ENCODE measurements around the gene XYLT1.

DNA sequence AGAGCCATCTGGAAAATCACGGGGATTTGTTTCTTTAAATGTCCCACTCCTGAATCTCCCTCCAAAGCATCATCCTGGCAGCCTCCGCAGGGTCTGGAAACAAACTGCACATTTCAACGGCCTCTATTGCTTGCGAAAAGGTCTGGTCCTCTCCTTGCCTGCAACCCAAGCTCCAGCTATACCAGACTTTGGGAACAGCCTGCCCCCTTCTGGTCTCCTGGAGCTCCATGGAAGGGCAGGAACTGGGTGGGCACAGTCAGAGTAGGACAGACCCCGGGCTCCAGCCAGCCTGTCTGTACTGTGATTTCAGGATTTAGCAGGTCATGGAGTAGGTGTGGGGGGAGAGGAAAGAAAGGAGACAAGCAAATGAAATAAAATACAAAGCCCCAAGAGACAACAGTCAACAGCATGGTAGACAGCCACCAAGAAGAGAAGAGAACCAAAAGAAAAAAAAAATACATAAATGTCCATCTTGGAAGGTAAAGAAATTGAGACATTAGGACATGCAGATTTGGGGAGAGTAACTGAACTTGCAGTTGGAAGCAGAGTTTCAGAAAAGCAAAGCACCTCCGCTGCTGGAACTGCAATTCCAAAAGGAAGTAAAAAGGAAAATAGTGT, 2.7 kb downstream of the XYLT1 start:
- TF ChIP-seq, protein P1, sequence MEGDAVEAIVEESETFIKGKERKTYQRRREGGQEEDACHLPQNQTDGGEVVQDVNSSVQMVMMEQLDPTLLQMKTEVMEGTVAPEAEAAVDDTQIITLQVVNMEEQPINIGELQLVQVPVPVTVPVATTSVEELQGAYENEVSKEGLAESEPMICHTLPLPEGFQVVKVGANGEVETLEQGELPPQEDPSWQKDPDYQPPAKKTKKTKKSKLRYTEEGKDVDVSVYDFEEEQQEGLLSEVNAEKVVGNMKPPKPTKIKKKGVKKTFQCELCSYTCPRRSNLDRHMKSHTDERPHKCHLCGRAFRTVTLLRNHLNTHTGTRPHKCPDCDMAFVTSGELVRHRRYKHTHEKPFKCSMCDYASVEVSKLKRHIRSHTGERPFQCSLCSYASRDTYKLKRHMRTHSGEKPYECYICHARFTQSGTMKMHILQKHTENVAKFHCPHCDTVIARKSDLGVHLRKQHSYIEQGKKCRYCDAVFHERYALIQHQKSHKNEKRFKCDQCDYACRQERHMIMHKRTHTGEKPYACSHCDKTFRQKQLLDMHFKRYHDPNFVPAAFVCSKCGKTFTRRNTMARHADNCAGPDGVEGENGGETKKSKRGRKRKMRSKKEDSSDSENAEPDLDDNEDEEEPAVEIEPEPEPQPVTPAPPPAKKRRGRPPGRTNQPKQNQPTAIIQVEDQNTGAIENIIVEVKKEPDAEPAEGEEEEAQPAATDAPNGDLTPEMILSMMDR (IDR thresholded peaks at IDR 0.05; ENCODE audit: low read depth, low read length) = peak; percentile 80
- no peak for TF ChIP-seq EZH2phosphoT487 (IDR thresholded peaks at IDR 0.05; ENCODE audit: low read depth)

Measured in OCI-LY3 (cell line).